HL-60 (cell line): ENCODE data around the gene ANKK1.

Source experiments
- DNase-seq, 2 experiments: peaks; one replicate each; pipeline ENCODE4 v3.0.0-alpha.2; 2010 to 2020; ENCODE audit warnings: low read depth in 1 of 2, low spot score in 1 of 2
- H3K27ac ChIP-seq: fragments of 250-450 bp; sonication (Bioruptor Pico); replicated peaks from 2 replicates; pipeline ENCODE4 v1.5.1; 2020; ENCODE audit warnings: mild to moderate bottlenecking, moderate library complexity
- H3K27me3 ChIP-seq: fragments of 250-450 bp; sonication (Bioruptor Pico); 2 replicates; pipeline ENCODE4 v1.5.1; 2021; ENCODE audit warnings: mild to moderate bottlenecking, moderate library complexity; ENCODE audit not compliant: insufficient read depth, poor library complexity, severe bottlenecking
- H3K4me3 ChIP-seq: replicated peaks from 2 replicates; pipeline ENCODE4 v1.5.1; 2011; ENCODE audit warnings: mild to moderate bottlenecking, control low read depth, low read length; ENCODE audit not compliant: insufficient read depth
- CTCF ChIP-seq: IDR thresholded peaks from one replicate; pipeline ENCODE4 v1.5.1; 2011; ENCODE audit warnings: low read length, control low read depth, inconsistent platforms; ENCODE audit not compliant: insufficient read depth
- GABPA ChIP-seq: IDR thresholded peaks from 2 replicates; pipeline ENCODE4 v1.6.1; 2012; ENCODE audit warnings: low read depth
- POLR2AphosphoS5 ChIP-seq: IDR thresholded peaks from 2 replicates; pipeline ENCODE4 v1.6.1; 2012; ENCODE audit warnings: low read depth
- SPI1 ChIP-seq: IDR thresholded peaks from 2 replicates; pipeline ENCODE4 v1.6.1; 2012; ENCODE audit warnings: low read depth, mild to moderate bottlenecking, borderline replicate concordance
- TF ChIP-seq, protein P1 (sequence below): IDR thresholded peaks from 2 replicates; pipeline ENCODE4 v1.6.1; 2012; ENCODE audit warnings: low read depth; ENCODE audit not compliant: insufficient replicate concordance

The ANKK1 gene

GRCh38 chr11:113378692-113379091 lies 8.9 kb upstream of the ANKK1 start:
- Histone ChIP-seq H3K27ac (no peak overlapping the region), H3K27me3 (no peaks in the 10 kb centered on the region), H3K4me3 (no peak overlapping the region)
- TF ChIP-seq CTCF: no peak
- TF ChIP-seq SPI1: no peak
- TF ChIP-seq, protein P1, sequence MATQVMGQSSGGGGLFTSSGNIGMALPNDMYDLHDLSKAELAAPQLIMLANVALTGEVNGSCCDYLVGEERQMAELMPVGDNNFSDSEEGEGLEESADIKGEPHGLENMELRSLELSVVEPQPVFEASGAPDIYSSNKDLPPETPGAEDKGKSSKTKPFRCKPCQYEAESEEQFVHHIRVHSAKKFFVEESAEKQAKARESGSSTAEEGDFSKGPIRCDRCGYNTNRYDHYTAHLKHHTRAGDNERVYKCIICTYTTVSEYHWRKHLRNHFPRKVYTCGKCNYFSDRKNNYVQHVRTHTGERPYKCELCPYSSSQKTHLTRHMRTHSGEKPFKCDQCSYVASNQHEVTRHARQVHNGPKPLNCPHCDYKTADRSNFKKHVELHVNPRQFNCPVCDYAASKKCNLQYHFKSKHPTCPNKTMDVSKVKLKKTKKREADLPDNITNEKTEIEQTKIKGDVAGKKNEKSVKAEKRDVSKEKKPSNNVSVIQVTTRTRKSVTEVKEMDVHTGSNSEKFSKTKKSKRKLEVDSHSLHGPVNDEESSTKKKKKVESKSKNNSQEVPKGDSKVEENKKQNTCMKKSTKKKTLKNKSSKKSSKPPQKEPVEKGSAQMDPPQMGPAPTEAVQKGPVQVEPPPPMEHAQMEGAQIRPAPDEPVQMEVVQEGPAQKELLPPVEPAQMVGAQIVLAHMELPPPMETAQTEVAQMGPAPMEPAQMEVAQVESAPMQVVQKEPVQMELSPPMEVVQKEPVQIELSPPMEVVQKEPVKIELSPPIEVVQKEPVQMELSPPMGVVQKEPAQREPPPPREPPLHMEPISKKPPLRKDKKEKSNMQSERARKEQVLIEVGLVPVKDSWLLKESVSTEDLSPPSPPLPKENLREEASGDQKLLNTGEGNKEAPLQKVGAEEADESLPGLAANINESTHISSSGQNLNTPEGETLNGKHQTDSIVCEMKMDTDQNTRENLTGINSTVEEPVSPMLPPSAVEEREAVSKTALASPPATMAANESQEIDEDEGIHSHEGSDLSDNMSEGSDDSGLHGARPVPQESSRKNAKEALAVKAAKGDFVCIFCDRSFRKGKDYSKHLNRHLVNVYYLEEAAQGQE: no peak
- no peak for TF ChIP-seq POLR2AphosphoS5
- TF ChIP-seq GABPA: no peak
- no peak for DNase-seq

DNA sequence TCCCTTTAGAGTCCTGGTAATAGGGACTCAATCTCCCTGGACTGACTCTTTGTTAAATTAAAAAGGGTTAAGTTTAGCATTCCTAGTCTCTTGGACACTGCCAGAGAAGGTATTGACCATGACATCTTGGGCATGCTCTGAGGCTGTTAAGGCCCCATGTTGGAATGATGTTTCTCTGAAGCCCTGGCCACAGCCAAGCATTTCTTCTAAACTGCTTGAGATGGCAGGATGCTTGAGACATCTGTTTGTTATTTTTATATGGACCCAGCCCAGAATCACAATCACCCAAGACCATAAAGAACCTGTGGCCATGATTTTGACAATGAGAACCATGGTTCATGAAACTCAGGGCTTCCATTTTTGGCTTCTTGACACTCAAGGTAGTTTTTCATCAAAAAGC lies 5.5 kb upstream of the ANKK1 start:
- DNase-seq: no peak
- Histone ChIP-seq H3K27me3 (peaks cover 4% of the 10 kb centered on the region), H3K4me3 (no peak overlapping the region), H3K27ac (no peak overlapping the region)
- TF ChIP-seq CTCF (no peak), POLR2AphosphoS5 (no peak)
- TF ChIP-seq, protein P1: no peak

DNA sequence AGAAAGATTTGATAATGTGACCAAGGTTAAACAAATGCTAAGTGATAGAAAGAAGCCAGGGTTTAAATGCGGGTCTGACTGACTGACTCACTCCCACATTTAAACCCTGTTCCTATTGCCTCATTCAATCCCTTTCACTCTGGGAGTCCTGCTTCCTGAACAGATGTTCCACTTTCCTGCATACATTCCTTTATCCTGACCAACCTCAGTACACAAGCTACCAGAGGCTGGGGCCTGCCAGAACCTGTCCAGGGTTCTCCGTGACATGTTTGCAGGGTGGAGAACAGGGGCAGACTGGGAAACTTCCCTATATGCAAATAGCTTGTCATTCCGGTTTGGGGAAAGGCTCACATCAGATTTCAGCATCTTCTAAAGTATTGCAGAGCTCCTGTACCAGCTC lies 3.0 kb upstream of the ANKK1 start:
- Histone ChIP-seq H3K4me3 (no peak overlapping the region), H3K27me3 (peaks cover 16% of the 10 kb centered on the region), H3K27ac (no peak overlapping the region)
- DNase-seq: no peak
- TF ChIP-seq SPI1 (no peak), GABPA (no peak), CTCF (no peak), POLR2AphosphoS5 (no peak)
- TF ChIP-seq, protein P1: no peak
